ES-I3 (cell line): ENCODE results near the gene MYO3B.
"Not testable (repeated sequence)": the region's sequence is repeated elsewhere in the genome, so short reads cannot be mapped to it uniquely, and the experiment has no call there.

Experiments used
- H3K36me3 ChIP-seq: 2 replicates; pipeline ENCODE4 v1.6.1; 2013; ENCODE audit warnings: mild to moderate bottlenecking, low read length, control low read depth, moderate library complexity; ENCODE audit not compliant: insufficient read depth
- H3K4me1 ChIP-seq: 2 replicates; pipeline ENCODE4 v1.6.1; 2013; ENCODE audit warnings: mild to moderate bottlenecking, control low read depth, low read length; ENCODE audit not compliant: insufficient read depth
- H3K9ac ChIP-seq: 2 replicates; pipeline ENCODE4 v1.6.1; 2013; ENCODE audit warnings: low read depth, mild to moderate bottlenecking, low read length, moderate library complexity
- H3K9me3 ChIP-seq: 2 replicates; pipeline ENCODE4 v1.6.1; 2013; ENCODE audit warnings: mild to moderate bottlenecking, low read length, moderate library complexity; ENCODE audit not compliant: control insufficient read depth, insufficient read depth

The MYO3B gene

DNA sequence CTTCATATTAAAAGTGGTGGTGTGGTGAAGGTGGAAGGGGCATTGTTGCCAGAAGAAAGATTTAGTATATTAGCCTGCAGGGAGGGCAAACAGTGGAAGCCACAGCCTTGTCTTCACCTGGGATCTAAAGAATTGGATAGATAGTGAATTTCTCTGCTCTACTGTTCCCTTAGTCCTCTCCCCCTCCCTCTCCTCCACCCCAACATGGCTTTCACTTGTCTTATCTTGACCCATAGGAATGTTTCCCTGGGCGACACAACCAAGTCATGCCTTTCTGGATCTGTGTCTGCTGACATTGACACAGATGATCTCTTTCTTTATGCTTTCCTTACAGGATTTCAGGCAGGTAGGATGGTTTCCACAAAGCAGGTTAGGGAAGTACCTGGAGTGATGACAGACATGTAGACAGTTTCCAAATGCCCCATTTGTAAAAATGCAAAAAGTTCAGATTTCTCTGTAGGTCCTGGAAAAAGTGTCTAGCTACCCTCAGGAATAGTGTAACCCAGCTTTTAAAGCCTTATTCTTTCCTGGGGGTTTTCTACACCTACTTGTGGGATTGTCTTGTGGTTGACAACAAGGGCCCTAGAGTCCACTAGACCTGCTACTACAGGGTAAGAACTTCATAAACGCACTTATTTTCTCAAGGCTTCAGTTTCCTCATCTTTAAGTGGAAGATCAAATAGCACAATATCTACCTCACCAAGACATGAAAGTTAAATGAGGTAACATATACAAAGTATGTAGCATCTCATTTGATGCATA is 353.0 kb downstream of the MYO3B start:
- H3K36me3 ChIP-seq = no peaks in the 10 kb centered on the region
- H3K9ac ChIP-seq = no peak overlapping the region
- H3K9me3 ChIP-seq = no peaks in the 10 kb centered on the region
- peaks cover 8% of the 10 kb centered on the region; the same call in 1 of the 2 replicates for H3K4me1 ChIP-seq

- Histone ChIP-seq H3K36me3 (no peaks in the 10 kb centered on the region), H3K9me3 (no peaks in the 10 kb centered on the region), H3K9ac (no peak overlapping the region), H3K4me1 (peaks cover 8% of the 10 kb centered on the region; the same call in 1 of the 2 replicates)
Observed at GRCh38 chr2:170531876-170532275, 353.9 kb downstream of the MYO3B start.

- no peaks in the 10 kb centered on the region for H3K36me3 ChIP-seq
- H3K9ac ChIP-seq = no peak overlapping the region
- peaks cover 8% of the 10 kb centered on the region; the same call in 1 of the 2 replicates for H3K4me1 ChIP-seq
- no peaks in the 10 kb centered on the region for H3K9me3 ChIP-seq
Observed at GRCh38 chr2:170533156-170533555, 355.2 kb downstream of the MYO3B start.

DNA sequence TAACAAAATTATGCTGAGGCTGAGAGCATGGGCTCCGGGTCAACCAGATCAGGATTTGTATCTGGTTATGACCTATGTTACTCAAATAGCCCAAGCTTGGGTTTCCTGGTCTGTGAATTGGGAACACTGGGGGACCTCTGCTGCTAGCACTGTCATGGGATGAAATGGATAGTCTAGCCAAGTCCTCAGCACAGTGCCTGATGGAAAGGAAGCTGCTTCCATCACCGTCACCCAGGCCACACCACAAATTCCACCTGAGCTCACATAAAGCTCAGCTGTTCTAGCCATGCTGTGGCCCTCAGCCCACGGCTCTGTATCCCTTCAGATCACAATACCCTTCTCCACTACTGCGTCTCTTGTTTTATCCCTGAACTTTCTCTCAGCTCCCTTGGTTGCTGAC is 357.6 kb downstream of the MYO3B start:
- peaks cover 2% of the 10 kb centered on the region; the same call in 1 of the 2 replicates for H3K4me1 ChIP-seq
- no peaks in the 10 kb centered on the region for H3K9me3 ChIP-seq
- no peak overlapping the region for H3K9ac ChIP-seq
- H3K36me3 ChIP-seq = no peaks in the 10 kb centered on the region

- H3K9ac ChIP-seq = no peak overlapping the region
- H3K36me3 ChIP-seq = no peaks in the 10 kb centered on the region
- no peaks in the 10 kb centered on the region for H3K4me1 ChIP-seq
- peaks cover 2% of the 10 kb centered on the region; the same call in 1 of the 2 replicates for H3K9me3 ChIP-seq
Observed at GRCh38 chr2:170544817-170545216, 366.9 kb downstream of the MYO3B start.

GRCh38 chr2:170548304-170548703 is 370.4 kb downstream of the MYO3B start:
- H3K36me3 ChIP-seq = no peaks in the 10 kb centered on the region
- H3K4me1 ChIP-seq = no peaks in the 10 kb centered on the region
- peaks cover 10% of the 10 kb centered on the region; the same call in 1 of the 2 replicates for H3K9me3 ChIP-seq
- H3K9ac ChIP-seq = no peak overlapping the region

- H3K9ac ChIP-seq = no peak overlapping the region
Observed at GRCh38 chr2:170550501-170550900, 372.6 kb downstream of the MYO3B start.

GRCh38 chr2:170551899-170552298 is 374.0 kb downstream of the MYO3B start:
- not testable (repeated sequence) for H3K36me3 ChIP-seq, H3K9me3 ChIP-seq, H3K4me1 ChIP-seq, H3K9ac ChIP-seq

More at GRCh38 chr2:170550501-170550900, 372.6 kb downstream of the MYO3B start:
- Histone ChIP-seq H3K4me1 (no peaks in the 10 kb centered on the region), H3K36me3 (no peaks in the 10 kb centered on the region; the same call in 1 of the 2 replicates), H3K9me3 (peaks cover 8% of the 10 kb centered on the region; the same call in 1 of the 2 replicates)

DNA sequence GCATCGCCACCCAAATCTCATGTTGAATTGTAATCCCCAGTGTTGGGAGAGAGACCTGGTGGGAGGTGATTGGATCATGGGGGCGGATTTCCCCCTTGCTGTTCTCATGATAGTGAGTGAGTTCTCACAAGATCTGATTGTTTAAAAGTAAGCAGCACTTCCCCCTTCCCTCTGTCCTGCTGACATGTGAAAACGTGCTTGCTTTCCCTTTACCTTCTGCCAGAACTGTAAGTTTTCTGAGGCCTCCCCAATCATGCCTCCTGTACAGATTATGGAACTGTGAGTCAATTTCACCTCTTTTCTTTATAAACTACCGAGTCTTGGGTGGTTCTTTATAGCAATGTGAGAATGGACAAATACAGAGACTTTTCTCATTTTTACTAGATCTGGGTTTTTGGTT is 375.8 kb downstream of the MYO3B start:
- Histone ChIP-seq H3K9ac (no peak overlapping the region), H3K4me1 (no peaks in the 10 kb centered on the region), H3K36me3 (no peaks in the 10 kb centered on the region; the same call in 1 of the 2 replicates), H3K9me3 (peaks cover 8% of the 10 kb centered on the region; the same call in 1 of the 2 replicates)

- Histone ChIP-seq H3K36me3 (no peaks in the 10 kb centered on the region; the same call in 1 of the 2 replicates), H3K9me3 (peaks cover 8% of the 10 kb centered on the region; the same call in 1 of the 2 replicates), H3K9ac (no peak overlapping the region), H3K4me1 (no peaks in the 10 kb centered on the region)
Observed at GRCh38 chr2:170554278-170554955, 376.5 kb downstream of the MYO3B start.

- Histone ChIP-seq H3K9ac (no peak overlapping the region), H3K4me1 (no peaks in the 10 kb centered on the region), H3K36me3 (no peaks in the 10 kb centered on the region), H3K9me3 (no peaks in the 10 kb centered on the region)
Observed at GRCh38 chr2:170562928-170563327, 385.0 kb downstream of the MYO3B start.

DNA sequence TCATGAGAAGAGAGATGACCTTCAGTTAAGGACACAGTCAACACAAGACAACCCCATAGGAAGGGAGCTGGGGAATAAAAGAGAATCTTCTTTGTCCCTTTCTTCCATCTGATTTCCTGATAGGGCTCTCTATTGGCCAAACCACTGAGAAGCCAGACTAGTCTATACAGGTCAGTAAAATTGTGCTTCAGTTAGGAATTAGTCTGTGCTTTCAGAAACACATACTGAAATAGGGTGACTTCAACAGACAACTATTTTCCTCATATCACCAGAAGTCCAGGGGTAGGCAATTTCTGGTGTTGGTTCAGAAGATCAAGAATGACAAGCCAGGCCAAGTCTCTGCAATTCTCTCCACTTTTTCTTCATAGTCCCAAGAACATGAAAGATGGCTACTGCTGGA is 385.5 kb downstream of the MYO3B start:
- no peaks in the 10 kb centered on the region for H3K9me3 ChIP-seq
- no peaks in the 10 kb centered on the region for H3K4me1 ChIP-seq
- H3K36me3 ChIP-seq = no peaks in the 10 kb centered on the region
- no peak overlapping the region for H3K9ac ChIP-seq

- no peak overlapping the region for H3K9ac ChIP-seq
- H3K4me1 ChIP-seq = no peaks in the 10 kb centered on the region
- no peaks in the 10 kb centered on the region for H3K36me3 ChIP-seq
- H3K9me3 ChIP-seq = no peaks in the 10 kb centered on the region
Observed at GRCh38 chr2:170566138-170566537, 388.2 kb downstream of the MYO3B start.

DNA sequence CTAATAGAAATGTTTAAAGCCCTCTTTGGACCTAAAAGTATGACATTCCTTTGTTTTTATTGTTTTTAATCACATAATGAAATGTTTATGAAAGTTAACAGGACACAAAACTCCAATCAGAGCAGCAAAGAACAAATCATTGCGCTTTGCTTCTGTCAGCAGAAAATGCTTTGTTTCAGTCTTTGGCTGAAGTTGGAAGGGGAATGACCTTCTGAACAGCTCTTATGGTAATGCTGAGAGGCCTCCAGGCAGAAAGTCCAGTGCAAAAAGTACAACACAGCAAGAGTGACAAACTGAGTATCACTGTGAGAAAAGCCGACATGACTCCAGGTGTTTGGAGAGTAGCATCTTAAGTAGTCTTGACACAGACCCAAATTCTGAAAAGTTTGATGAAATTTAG is 389.5 kb downstream of the MYO3B start:
- H3K4me1 ChIP-seq = no peaks in the 10 kb centered on the region
- no peaks in the 10 kb centered on the region for H3K9me3 ChIP-seq
- no peaks in the 10 kb centered on the region for H3K36me3 ChIP-seq
- no peak overlapping the region for H3K9ac ChIP-seq

DNA sequence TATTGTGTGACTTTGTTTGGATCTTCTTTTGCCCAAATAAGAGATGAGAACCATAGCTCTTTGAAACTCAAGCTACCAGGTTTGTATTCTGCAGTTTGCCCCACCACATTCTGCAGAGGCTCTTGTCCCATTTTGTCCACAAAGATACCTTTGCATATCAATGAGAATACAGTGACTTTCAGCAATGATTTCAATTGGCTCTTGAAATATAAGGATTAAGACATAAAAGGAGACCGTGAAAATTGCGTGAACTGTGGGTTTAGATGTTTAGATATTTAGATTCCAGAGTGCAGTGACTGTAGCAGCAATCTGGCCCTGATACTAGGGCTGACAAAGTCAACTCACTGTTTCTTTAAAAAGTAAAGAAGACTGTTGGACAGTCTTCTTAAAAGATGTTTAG is 390.6 kb downstream of the MYO3B start:
- H3K4me1 ChIP-seq = no peaks in the 10 kb centered on the region; the same call in 1 of the 2 replicates
- H3K9me3 ChIP-seq = no peaks in the 10 kb centered on the region
- no peak overlapping the region for H3K9ac ChIP-seq
- no peaks in the 10 kb centered on the region for H3K36me3 ChIP-seq
